Right lobe of liver (tissue), 6 donors: ENCODE results near the gene KIRREL3. TPM values are rescaled to one million over a fixed set of nuclear protein-coding genes. Genes with fewer than 3 reads are reported as not detected.
A peak's percentile ranks its signal among the peaks of the same experiment; 100 is the strongest.

Experiments used
- ATAC-seq, 4 donors: fragments of 200-7000 bp; cut with Tn5 transposase; one replicate each; pipeline ENCODE4 v1.9.1; 2020; ENCODE audit warnings: mild to moderate bottlenecking in 4 of 4, moderate library complexity in 4 of 4
- DNase-seq, 3 donors: peaks; one replicate each; pipeline ENCODE4 v3.0.0-alpha.2; 2020
- H3K27ac ChIP-seq, 3 donors: fragments of 200-600 bp; one replicate each; pipeline ENCODE4 v1.8.0; 2022
- H3K27me3 ChIP-seq, 2 donors: fragments of 200-600 bp; one replicate each; pipeline ENCODE4 v1.8.0; 2022
- H3K36me3 ChIP-seq, 4 donors: fragments of 200-600 bp; sonication (generic) in 1 of 4; one replicate each; pipeline versions ENCODE4 v1.5.1 to v1.8.0; 2017 to 2022; ENCODE audit warnings: control low read depth in 1 of 4
- H3K4me1 ChIP-seq, 4 donors: fragments of 200-600 bp; sonication (generic) in 1 of 4; one replicate each; pipeline versions ENCODE4 v1.5.1 to v1.8.0; 2017 to 2022; ENCODE audit warnings: control low read depth in 1 of 4
- H3K4me3 ChIP-seq, 3 donors: fragments of 200-600 bp; one replicate each; pipeline ENCODE4 v1.8.0; 2022
- H3K9me3 ChIP-seq, 4 donors: fragments of 200-600 bp; sonication (generic) in 1 of 4; one replicate each; pipeline versions ENCODE4 v1.5.1 to v1.8.0; 2017 to 2022; ENCODE audit warnings: control low read depth in 1 of 4
- POLR2A ChIP-seq: fragments of 450-650 bp; IDR thresholded peaks from one replicate; pipeline ENCODE4 v1.6.1; 2017; ENCODE audit warnings: antibody characterized with exemption, mild to moderate bottlenecking
- WGBS: methylation state at CpG from one replicate; pipeline ENCODE4 v1.1.6; 2018; ENCODE audit warnings: low coverage, low lambda C conversion rate; ENCODE audit not compliant: insufficient coverage; ENCODE audit errors: missing lambda C conversion rate; 5-methylcytosine and 5-hydroxymethylcytosine counted together
- intact Hi-C, 2 donors: fragments of 100-400 bp; cut with DNase I; formaldehyde crosslinking; loops; one replicate each; pipeline versions ENCODE4 v1.11.2 to v1.14.1; 2022
- total RNA-seq, 6 experiments: library from RNA; depleted of rRNA in 2 of 6; stranded (reverse); fragments of >200 nt in 2 of 6; fragmentation: NEBNext Ultra II Directional in 3 of 6; extraction: Animal tissue kit (Norgen Biotek cat#: 25700) in 3 of 6; gene quantifications; one replicate each; pipeline versions ENCODE4 v1.1.0 to v1.2.4, GENCODE V29; 2016 to 2023
- TF ChIP-seq, protein P1 (sequence below), 4 donors: fragments of 200-600 bp in 3 of 4; fragments of 450-650 bp in 1 of 4; IDR thresholded peaks; one replicate each; pipeline versions ENCODE4 v1.5.1 to v1.8.0; 2016 to 2022; ENCODE audit warnings: antibody characterized with exemption in 4 of 4, mild to moderate bottlenecking in 2 of 4
- donor health status: DM: no; HTN: yes; CAD: no.
- donor health status: DM: no; HTN: no; CAD: no.
- donor health status: DM: no; HTN: no; CAD: no.
- donor health status: DM: no; HTN: yes; CAD: no.
- donor health status: DM: no; HTN: yes; CAD: no.

Gene KIRREL3
- total RNA-seq, 6 experiments from 2014 or later: not detected

DNA sequence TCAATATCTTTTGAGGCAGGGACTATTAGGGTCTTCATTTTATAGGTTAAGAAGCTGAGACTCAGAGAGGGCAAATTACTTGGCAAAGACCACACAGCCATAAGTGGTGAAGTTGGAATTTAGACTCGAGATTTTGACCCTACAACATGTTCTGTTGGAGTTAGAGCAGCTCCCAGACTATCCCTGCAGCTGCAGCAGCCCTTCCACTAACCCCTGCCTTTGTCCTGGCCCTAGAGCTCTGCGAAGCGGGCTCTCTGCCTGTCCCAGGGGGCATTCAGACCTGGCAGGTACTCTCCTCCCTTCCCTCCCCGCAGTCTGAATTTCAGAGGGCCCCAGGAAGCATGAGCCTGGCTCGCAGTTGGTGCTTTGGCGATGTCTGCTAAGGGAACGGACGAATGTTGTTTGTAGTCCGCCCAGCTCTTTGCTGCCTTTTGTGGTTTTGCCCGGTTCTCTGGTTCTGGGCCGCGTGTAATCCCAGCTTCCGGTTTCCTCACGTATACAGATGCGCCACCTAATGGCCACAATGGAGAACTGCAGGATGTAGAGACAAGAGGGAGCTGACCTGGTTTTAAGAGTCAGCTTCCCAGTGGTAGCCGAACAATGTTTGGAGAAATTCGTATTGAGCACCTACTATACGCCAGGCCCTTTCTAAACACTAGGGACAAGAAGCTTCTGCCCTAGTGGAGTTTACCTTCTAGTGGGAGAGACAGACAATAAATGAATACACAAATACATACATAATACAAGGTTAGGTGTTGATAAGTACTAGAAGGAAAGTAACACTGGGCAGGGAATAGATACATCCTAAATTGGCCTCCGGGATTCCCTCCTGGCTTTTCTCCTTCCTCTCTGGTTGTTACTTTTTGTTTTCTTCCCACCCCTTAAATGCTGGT is 519.9 kb downstream of the KIRREL3 start:
- H3K4me3 ChIP-seq: no peak overlapping the region
- DNase-seq (peak; percentile 76 to 85 (median 80)), ATAC-seq (peak; percentile 96 to 99 (median 98))
- no peak overlapping the region for H3K27ac ChIP-seq
- H3K9me3 ChIP-seq: no peaks in the 10 kb centered on the region
- no peaks in the 10 kb centered on the region for H3K36me3 ChIP-seq
- TF ChIP-seq, protein P1, sequence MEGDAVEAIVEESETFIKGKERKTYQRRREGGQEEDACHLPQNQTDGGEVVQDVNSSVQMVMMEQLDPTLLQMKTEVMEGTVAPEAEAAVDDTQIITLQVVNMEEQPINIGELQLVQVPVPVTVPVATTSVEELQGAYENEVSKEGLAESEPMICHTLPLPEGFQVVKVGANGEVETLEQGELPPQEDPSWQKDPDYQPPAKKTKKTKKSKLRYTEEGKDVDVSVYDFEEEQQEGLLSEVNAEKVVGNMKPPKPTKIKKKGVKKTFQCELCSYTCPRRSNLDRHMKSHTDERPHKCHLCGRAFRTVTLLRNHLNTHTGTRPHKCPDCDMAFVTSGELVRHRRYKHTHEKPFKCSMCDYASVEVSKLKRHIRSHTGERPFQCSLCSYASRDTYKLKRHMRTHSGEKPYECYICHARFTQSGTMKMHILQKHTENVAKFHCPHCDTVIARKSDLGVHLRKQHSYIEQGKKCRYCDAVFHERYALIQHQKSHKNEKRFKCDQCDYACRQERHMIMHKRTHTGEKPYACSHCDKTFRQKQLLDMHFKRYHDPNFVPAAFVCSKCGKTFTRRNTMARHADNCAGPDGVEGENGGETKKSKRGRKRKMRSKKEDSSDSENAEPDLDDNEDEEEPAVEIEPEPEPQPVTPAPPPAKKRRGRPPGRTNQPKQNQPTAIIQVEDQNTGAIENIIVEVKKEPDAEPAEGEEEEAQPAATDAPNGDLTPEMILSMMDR (IDR thresholded peaks at IDR 0.05): peak; percentile 91 to 96 (median 94)
- TF ChIP-seq POLR2A: no peak
- H3K4me1 ChIP-seq: peaks cover 0 to 4% (median 2%) of the 10 kb centered on the region in 4 donors
- intact Hi-C loops: no loop called here
- 21% methylated on average over 5 of the region's 19 CpGs for WGBS
- no peaks in the 10 kb centered on the region for H3K27me3 ChIP-seq

DNA sequence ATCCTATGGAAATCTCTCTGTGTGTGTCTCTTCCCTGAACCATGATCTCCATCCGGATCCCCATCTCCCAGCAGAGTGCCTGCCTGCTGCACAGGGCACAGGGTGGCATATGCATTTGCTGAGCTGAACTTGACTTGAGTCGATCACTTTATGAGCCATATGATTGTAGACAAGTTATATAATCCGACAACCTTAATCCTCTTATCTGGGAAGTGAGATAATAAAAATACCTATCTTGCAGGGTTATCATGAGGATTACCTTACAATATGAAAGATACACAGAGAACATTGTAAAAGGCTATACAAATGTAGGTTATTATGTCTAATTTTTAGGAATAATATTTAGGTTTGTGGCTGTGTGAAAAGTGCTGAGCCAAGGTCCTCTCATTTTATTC is 520.6 kb downstream of the KIRREL3 start:
- no peaks in the 10 kb centered on the region for H3K9me3 ChIP-seq
- peaks cover 0 to 4% (median 2%) of the 10 kb centered on the region in 4 donors for H3K4me1 ChIP-seq
- intact Hi-C loops: no loop called here
- ATAC-seq (no peak), DNase-seq (no peak)
- TF ChIP-seq, protein P1 (IDR thresholded peaks at IDR 0.05): no peak
- TF ChIP-seq POLR2A: no peak
- 87% methylated on average over 3 of the region's 3 CpGs for WGBS
- H3K4me3 ChIP-seq: no peak overlapping the region
- no peak overlapping the region for H3K27ac ChIP-seq
- H3K36me3 ChIP-seq: no peaks in the 10 kb centered on the region
- no peaks in the 10 kb centered on the region for H3K27me3 ChIP-seq

DNA sequence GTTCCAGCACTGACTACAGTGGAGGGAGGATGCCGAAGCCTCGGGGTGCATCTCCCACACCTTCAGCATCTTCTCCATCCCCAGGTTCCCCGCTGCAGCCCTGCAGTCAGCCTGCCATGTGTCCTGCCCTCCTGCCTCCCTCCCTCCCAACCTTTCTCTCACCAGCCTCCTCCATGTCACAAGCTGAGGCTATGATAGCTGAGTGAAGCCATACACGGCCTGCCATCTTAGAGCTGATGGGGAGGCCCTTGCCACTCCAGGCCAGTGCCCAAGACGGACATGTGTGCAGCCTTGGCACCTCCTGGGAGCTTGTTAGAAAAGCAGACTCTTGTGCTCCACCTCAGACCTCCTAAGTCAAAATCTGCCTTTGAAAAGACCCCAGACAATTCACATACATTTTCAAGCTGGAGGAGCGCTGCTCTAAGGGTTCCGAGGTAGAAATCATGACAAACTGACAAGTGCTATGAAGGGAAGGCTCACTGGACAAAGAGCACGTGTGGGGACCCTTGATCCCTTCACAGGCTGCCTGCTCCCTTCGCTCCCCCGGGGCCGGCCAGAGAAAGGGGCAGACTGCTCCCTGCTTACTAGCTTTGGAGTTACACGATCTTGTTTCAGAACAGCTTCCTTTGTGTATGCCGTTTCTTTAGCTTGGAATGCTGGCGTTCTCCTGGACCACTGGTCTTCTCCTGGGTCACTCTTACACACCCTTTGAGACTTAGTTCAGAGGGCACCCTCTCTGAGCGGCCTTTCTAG is 521.2 kb downstream of the KIRREL3 start:
- H3K27me3 ChIP-seq: no peaks in the 10 kb centered on the region
- no peak for DNase-seq
- H3K9me3 ChIP-seq: no peaks in the 10 kb centered on the region
- ATAC-seq: no peak
- intact Hi-C loops: loop anchor here (5.0 to 10.0 kb wide), 2 partner anchors 165 to 167 kb away; no protein-coding TSS in a partner anchor
- no peak overlapping the region for H3K27ac ChIP-seq
- no peak overlapping the region for H3K4me3 ChIP-seq
- WGBS: 82% methylated on average over 11 of the region's 15 CpGs
- H3K36me3 ChIP-seq: no peaks in the 10 kb centered on the region
- TF ChIP-seq POLR2A: no peak
- TF ChIP-seq, protein P1 (IDR thresholded peaks at IDR 0.05): no peak
- peaks cover 0 to 4% (median 2%) of the 10 kb centered on the region in 4 donors for H3K4me1 ChIP-seq

DNA sequence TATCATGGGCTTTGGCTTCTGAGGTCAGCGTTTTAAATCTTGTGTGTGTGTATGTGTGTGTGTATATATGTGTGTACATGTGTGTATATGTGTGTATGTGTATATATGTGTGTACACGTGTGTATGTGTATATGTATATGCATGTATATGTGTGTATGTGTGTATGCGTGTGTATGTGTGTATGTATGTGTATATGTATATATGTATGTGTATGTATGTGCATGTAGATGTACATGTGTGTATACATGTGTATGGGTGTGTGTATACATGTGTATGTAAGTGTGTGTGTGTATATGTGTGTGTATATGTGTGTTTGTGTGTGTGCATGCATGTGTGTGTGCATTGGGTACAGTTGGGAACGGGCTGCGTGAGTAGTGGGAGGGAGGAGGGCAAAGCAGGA is 522.1 kb downstream of the KIRREL3 start:
- no peak overlapping the region for H3K4me3 ChIP-seq
- no peaks in the 10 kb centered on the region for H3K9me3 ChIP-seq
- ATAC-seq (no peak), DNase-seq (no peak)
- H3K36me3 ChIP-seq: no peaks in the 10 kb centered on the region
- no peaks in the 10 kb centered on the region for H3K27me3 ChIP-seq
- intact Hi-C loops: loop anchor here (5.0 to 10.0 kb wide), 2 partner anchors 164 to 166 kb away; no protein-coding TSS in a partner anchor
- TF ChIP-seq, protein P1 (IDR thresholded peaks at IDR 0.05): no peak
- no peak for TF ChIP-seq POLR2A
- WGBS: 38% methylated on average over 3 of the region's 5 CpGs
- peaks cover 0 to 4% (median 2%) of the 10 kb centered on the region in 4 donors for H3K4me1 ChIP-seq
- H3K27ac ChIP-seq: no peak overlapping the region
